ENCODE data around the gene SCNM1.

Gene SCNM1

GRCh38 chr1:151132335-151133017 is 33.5 kb upstream of the SCNM1 start:
- TF ChIP-seq CTCF (conservative IDR thresholded peaks at IDR 0.05; ENCODE audit: low read depth) = no peak

GRCh38 chr1:151133018-151133806 is 32.7 kb upstream of the SCNM1 start:
- ChIA-PET POLR2A (ENCODE audit: low non-redundant PET) (no interaction called here), CTCF (interaction anchor here (0.6 kb wide), 1 partner anchor 118 kb away, joined by 3 read pairs; no protein-coding TSS in a partner anchor)
- TF ChIP-seq CTCF (conservative IDR thresholded peaks at IDR 0.05; ENCODE audit: low read depth) = no peak
- DNase-seq (ENCODE audit: low spot score) = no peak
- H3K27ac ChIP-seq = no peak overlapping the region

More at GRCh38 chr1:151132335-151133017, 33.5 kb upstream of the SCNM1 start:
- no peak for DNase-seq (ENCODE audit: low spot score)
- ChIA-PET POLR2A (ENCODE audit: low non-redundant PET) (no interaction called here), CTCF (interaction anchor here (0.6 kb wide), 1 partner anchor 335 kb away, joined by 3 read pairs; no protein-coding TSS in a partner anchor)
- no peak overlapping the region for H3K27ac ChIP-seq

- no peak for DNase-seq (ENCODE audit: low spot score)
- ChIA-PET POLR2A (ENCODE audit: low non-redundant PET) (no interaction called here), CTCF (interaction anchor here (0.6 to 1.0 kb wide), 2 partner anchors 10 to 225 kb away, joined by 3 to 4 read pairs; no protein-coding TSS in a partner anchor)
- no peak for TF ChIP-seq CTCF (conservative IDR thresholded peaks at IDR 0.05; ENCODE audit: low read depth)
- no peak overlapping the region for H3K27ac ChIP-seq
Measured at GRCh38 chr1:151134396-151134795, 31.5 kb upstream of the SCNM1 start.

- no peak for DNase-seq (ENCODE audit: low spot score)
- CTCF ChIA-PET = interaction anchor here (0.6 to 1.3 kb wide), 3 partner anchors 10 to 35 kb away, joined by 3 to 4 read pairs (median 3); no protein-coding TSS in a partner anchor
- POLR2A ChIA-PET (ENCODE audit: low non-redundant PET) = no interaction called here
- no peak for TF ChIP-seq CTCF (conservative IDR thresholded peaks at IDR 0.05; ENCODE audit: low read depth)
- no peak overlapping the region for H3K27ac ChIP-seq
Measured at GRCh38 chr1:151134991-151135390, 31.0 kb upstream of the SCNM1 start.

GRCh38 chr1:151135433-151136385 is 30.2 kb upstream of the SCNM1 start:
- DNase-seq (ENCODE audit: low spot score) = no peak
- TF ChIP-seq CTCF (conservative IDR thresholded peaks at IDR 0.05; ENCODE audit: low read depth) = no peak
- POLR2A ChIA-PET (ENCODE audit: low non-redundant PET) = no interaction called here
- H3K27ac ChIP-seq = no peak overlapping the region
- CTCF ChIA-PET = interaction anchor here (0.5 to 1.3 kb wide), 3 partner anchors 17 to 860 kb away, joined by 3 read pairs; no protein-coding TSS in a partner anchor

GRCh38 chr1:151137789-151138188 is 28.2 kb upstream of the SCNM1 start:
- DNase-seq (ENCODE audit: low spot score) = no peak
- TF ChIP-seq CTCF (conservative IDR thresholded peaks at IDR 0.05; ENCODE audit: low read depth) = no peak
- POLR2A ChIA-PET (ENCODE audit: low non-redundant PET) = no interaction called here
- no peak overlapping the region for H3K27ac ChIP-seq
- CTCF ChIA-PET = no interaction called here

Data from RWPE1 (cell line).